GM19397 (cell line): Measurements from ENCODE around the gene GRK5.

ENCODE experiments used
- ATAC-seq: cut with Tn5 transposase; IDR thresholded peaks from one replicate; pipeline ENCODE4 v1.9.1; 2021; ENCODE audit warnings: mild to moderate bottlenecking, moderate library complexity; ENCODE audit not compliant: unreplicated experiment

Gene GRK5

DNA sequence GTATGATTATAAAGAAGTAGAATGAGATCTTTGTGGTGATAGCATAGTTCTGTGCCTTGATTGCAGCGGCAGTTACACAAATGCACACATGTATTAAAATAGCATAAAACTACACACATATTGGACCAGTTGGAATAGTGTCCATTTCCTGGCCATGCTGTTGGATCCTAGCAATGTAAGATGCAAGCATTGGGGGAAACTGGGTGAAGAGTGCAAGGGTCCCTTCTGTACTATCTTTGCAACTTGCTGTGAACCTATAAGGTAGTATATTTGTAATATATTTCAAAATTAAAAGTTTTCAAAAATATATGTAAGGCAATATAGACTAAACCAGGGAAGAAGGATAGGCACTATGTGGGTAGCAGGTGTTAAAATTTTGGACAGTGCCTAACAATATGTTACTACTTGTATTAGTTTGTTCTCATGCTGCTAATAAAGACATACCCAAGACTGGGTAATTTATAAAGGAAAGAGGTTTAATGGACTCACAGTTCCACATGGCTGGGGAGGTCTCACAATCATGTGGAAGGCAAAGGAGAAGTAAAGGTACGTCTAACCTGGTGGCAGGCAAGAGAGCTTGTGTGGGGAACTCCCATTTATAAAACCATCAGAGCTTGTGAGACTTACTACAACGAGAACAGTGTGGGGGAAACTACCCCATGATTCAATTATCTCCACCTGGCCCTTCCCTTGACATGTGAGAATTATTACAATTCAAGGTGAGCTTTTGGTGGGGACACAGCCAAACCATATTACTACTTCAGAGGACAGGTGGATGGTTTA lies 263.7 kb downstream of the GRK5 start:
- no peak for ATAC-seq

DNA sequence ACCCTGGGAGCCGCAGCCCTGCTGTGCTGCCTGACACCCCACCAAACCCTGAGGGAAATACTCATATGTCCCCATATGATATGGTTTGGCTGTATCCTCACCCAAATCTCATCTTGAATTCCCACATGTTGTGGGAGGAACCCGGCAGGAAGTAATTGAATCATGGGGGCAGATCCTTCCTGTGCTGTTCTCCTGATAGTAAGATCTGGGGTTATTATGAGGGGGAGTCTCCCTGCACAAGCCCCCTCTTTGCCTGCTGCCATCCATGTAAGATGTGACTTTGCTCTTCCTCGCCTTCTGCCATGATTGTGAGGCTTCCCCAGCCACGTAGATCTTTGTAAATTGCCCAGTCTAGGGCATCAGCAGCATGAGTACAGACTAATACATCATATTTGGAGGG lies 266.4 kb downstream of the GRK5 start:
- no peak for ATAC-seq

DNA sequence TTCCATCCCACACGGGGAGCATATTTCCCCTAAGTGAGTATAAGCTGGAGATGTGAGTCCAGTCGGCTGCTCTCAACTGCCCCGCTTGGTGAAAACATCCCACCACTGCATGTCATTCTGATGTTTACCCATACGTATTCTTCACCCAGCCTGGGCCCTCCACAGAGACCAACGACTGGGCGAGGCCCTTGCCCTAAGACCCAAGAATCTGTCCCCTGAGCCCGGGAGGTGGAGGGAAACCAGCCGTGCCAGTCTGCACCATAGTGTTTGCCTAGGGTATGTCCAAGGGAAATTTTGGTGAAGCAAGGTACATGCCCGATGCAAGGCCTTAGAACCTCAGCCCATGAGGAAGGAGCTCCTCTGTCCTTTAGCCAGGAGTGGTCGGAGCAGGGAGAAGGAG lies 267.2 kb downstream of the GRK5 start:
- ATAC-seq = no peak

DNA sequence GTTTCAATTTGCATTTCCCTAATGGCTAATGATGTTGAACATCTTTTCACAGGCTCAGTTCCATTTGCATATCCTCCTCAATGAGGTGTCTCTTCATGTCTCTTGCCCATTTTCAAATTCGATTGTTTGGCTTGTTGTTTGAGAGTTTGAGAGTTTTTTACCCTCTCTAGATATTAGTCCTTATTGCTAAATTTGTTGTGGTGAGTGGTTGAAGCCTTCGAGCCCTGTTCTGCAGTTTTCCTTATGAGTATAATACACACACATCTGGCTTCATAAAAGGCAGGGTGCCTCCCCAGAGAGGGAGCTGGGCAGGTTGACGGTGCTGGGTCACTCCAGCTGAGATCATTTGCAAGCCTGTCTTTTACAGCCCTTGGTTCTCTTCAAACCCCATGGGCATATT lies 270.1 kb downstream of the GRK5 start:
- peak; percentile 57 for ATAC-seq

DNA sequence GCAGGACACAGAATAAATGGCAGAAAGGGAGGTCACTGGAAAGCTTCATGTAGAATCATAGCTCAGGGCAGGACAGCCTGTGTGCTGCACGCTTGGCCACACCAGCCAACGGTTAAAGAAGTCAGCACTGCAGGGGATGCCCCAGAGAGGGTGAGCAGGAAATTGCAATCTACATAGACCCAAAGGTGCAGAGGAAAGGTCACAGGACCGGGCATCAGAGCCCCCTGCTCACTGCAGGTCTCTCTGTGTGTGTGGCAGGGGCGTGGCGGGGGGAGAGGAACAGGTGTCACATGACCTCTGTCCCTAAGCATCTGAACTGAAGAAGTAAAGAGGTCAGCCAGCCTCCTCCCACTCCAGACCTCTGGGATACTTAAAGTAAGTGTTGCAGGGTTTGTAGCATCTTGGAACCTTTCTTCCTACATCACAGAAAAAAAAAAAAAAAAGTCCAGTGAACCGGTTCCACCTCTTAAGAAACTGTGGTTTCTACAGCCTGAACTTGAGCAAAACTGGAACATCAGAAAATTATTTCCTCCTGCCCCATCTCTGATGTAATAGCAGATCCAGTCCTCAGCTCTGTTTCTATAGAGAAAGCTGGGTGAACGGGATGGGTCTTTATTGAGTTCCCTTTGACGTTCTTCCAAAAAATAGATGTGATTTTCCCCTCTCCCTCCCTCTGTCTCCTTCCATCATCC lies 270.9 kb downstream of the GRK5 start:
- ATAC-seq = peak; percentile 80

DNA sequence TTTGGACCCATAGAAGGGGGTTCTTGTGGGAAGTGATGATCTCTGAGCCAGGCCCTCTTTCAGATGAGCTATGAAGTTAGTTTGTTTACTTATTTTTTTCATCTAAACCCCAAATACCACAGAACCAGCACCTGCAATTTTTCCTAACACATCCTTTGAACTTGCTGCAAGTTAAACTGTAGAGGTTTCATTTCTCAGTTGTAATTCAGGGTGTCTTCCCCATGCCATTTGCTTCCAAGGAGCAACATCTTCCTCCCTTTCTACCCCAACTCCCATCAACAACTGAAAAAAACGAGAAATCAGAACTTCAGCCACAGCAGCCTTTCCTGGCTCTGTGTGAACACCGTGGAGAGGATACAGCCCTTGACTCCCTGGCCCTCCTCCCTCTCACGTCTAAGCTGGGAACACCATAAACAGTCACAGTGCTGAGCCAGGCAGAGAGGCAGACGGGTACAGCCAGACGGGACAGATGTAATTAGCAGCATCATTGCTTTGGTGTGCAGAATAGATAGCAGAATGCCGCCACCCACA lies 271.5 kb downstream of the GRK5 start:
- ATAC-seq = no peak

DNA sequence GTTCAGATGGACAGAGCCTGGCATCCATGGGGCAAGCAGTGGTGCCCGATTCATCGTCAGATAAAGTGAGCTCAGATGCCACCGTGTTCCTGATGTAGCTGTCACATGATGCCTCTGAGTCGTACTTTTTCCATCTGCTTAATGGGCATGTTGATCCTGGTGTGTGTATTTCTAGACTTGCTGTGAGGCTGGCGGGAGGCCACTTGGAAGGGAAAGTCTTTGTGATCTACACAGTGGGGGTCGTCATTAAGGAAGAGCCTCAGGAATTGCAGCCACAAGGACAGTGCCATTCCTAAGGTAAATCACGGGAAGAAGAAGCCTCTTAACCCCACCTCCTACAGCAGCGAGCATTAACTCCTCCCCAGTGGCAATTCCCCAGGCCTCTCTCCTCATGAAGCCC lies 272.2 kb downstream of the GRK5 start:
- ATAC-seq = no peak

DNA sequence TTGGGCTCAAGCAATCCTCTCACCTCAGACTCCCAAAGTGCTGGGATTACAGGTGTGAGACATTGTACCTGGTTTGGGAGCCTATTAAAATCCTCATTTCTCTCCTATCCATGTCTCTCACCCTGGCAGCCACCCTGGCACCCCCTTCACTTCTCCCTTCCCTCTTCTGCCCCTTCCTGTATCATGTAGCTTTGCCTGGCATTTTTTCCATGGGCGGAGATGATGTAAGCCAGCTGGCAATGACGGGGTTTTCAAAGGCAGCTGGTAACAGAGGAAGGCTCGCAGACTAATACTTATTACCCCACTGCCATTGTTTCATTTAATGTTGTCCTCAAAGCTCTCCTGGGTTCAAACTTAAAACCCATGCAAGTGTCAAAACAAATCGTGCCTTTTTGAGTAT lies 273.3 kb downstream of the GRK5 start:
- no peak for ATAC-seq

DNA sequence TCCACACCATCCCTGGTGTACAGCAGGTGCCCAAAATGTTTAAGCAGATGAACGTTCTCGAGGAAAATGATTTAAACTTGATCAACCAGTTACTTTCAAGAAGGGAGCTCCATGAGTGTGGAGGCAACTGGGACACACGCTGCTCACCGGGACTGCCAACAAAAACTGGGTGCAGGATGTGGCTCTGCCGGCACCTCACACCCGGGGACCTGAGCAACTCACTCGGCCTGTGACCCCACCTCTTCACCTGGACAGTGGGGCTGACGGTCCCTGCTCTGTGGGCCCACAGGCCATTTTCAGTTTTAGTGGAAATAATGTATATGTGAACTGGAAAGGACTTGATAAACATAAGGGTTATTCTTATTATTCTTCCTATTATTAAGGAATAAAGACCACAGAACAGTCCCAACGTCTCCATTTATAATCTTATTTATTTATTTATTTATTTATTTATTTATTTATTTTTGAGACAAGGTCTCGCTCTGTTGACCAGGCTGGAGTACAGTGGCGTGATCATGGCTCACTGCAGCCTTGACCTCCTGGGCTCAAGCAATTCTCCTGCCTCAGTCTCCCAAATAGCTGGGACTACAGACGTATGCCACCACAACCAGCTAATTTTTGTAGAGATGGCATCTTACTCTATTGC lies 274.5 kb downstream of the GRK5 start:
- ATAC-seq = no peak

DNA sequence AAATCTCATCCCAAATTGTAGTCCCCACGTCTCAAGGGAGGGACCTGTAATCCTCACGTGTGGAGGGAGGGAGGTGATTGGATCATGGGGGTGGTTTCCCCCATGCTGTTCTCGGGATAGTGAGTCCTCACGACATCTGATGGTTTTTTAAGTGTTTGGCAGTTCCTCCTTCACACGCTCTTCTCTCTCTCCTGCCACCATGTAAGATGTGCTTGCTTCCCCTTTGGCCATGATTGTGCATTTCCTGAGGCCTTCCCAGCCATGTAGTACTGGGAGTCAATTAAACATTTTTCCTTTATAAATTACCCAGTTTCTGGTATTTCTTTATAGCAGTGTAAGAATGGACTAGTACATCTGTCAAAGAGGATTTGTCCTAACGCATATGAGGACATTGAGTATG lies 275.6 kb downstream of the GRK5 start:
- no peak for ATAC-seq

DNA sequence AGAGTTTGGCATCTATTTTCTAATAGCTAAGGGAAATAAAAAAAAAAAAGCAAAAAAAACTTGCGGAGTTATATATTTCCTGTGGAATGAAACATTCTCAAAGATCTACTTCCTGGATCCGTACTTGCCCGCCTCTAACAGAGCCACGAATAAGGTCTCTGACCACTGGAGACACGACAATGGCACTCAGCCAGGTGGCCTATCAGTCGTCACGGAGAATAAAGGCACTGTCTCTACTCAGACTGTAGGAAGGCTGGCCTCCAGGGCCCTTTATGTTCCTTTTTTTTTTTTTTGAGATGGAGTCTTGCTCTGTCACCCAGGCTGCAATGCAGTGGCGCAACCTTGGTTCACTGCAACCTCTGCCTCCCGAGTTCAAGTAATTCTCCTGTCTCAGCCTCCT lies 276.5 kb downstream of the GRK5 start:
- ATAC-seq = no peak

DNA sequence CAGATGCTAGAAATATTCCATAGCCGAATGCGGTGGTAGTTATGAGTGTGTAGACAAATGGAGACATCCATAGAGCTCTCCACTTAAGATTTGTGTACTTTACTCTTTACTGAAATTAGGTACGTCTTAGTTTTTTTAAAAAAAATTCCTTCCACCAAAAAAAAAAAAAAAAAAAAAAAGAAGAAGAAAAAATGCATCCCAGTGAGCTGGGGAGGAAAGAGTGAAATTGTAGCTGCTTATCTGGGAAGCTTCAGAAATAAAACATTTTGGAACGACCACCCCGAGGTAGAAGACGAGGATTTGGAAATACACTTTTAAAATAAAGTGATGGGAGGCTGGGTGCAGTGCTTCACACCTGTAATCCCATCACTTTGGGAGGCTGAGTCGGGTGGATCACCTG lies 281.3 kb downstream of the GRK5 start:
- ATAC-seq = no peak

DNA sequence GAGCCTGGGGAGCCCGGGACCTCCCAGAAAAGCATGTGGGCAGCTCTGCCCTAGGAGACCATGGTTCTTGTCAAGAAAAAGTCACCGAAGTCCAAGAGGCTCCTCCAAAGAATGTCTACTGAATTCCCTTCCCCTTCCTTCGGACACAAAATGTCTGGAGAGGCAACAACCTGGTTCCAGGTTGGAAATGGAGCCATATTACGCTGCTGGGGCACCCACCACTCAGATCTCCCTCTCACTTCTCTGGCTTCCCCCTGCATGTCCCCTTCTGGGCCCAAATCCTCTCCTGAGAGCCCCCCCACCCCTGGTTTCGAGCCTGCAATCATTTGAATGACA lies 282.6 kb downstream of the GRK5 start:
- no peak for ATAC-seq

DNA sequence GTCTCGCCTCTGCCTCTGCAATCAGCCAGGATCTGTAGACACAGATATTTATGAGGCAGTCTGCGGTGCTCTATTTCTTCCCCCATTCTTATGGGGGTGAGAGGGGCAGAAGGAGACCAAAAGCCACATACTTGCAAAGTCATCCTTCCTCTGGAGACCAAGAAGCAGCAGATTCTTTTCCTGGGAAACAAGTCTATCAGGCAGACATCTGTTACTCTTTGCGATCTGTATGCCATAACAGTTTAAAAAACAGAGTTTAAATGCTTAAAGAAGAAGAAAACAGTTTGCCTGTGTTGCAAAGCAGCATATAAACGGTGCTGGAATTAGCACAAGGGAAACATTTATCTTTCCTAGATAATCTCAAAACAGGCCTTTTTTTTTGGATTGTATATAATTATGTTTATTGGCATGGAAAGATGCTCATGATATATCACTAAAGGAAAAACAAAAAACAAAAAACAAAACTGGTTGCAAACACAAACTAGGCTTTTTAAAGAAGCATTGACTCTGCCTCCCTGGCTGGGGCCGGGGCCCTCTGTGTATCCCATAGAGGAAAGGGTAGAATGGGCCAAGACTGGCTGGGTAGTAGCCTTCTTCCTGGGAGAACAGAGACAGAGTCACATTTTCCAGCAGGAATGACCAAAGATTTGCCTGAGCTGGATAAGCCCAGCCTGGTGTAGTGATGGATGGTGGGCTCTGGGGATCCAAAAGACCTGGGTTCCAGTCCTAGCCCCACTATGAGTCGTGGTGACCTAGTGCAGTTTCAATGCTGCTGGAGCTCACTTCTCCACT lies 284.8 kb downstream of the GRK5 start:
- no peak for ATAC-seq

DNA sequence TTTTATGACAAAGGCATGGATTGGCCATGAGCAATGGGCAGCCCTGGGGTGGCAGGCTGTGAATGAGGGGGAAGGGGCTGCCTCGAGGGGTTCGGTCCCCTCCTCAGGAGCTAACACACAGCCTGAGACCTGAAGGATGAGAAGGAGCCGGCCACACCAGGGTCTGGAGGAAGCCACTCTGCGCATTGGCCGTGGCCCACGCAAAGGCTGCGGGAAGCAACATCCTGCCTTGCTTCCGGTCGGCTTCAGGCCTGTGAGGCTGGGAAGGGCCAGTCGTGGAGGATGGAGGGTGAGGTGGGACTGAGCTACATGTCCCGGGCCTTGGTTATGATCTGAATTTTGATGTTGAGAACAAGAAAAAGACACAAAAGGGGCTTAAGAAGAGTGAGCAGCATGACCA lies 285.8 kb downstream of the GRK5 start:
- ATAC-seq = no peak

DNA sequence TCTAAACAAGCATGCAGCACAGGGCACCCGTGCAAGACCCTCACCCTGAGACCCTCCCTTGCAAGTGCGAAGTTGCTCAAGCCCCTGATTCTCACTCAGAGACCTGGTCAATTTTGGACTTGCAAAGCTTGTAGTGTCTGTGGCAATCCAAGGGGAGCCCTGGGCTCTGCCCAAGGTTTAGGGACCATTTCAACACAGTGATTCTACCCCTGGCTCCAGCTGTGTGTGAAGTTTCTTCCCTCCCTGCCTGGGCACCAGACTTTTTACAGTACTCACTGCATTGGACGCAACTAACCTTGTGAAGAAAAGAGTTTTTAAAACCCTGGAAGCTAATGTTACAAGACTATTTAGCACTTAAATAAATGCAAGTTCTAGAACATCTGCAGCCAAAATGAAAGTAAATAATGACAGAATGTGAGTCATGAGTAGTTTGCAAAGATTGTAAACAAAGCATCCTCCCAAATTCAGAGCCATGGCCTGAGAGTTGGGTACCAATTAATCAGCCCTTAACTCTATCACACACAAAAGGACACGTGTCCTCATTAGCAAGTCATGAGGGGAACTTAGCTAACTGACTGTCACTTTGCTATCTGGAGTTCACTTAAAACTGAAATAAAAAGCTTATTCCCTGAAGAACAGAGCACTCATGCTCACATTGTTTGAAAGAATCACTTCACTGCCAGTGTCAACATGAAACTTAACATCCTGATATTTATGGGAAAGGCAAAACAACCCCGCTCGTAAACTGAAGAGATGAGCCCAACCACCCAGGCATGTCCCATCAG lies 287.1 kb downstream of the GRK5 start:
- no peak for ATAC-seq

DNA sequence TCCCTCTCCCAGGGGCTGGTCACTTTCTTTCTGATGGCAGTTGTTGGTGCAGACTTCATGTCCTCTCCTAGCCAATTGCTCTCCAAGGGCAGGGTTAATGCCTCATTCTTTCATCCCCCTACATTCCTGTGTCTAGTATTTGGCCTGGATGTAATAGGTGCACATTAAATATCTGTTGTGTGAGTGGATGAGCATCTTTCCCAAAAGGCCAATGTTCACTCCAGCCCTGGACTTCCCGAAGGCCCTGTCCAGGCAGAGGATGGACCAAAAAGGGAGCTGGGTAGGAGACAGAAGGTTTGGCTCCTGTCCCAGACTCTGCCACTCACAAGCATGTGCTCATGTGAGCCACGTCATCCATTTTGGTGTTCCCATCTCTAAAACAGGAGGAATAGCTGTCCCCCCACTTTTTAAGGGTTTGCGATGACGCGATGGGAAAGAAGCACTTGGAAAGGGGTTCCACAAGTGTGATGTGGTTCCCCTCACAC lies 287.7 kb downstream of the GRK5 start:
- no peak for ATAC-seq

DNA sequence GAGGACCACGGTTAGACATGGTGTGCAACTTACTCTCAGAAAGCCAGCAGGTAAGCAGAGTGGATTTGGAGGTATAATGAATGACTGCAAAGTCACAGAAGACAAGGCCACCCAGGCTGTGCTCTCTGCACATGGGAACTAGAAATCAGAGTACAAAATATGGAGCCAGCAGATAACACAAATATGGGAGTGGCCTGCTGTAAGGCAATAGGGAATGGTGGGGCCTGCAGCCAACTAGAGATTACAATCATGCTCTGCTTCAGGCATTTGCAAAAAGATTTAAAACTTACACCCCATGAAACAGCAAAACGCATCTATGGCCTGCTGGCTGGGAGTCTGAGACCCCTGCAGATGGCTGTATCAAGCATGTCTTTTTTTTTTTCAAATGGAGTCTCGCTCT lies 288.2 kb downstream of the GRK5 start:
- ATAC-seq = no peak

DNA sequence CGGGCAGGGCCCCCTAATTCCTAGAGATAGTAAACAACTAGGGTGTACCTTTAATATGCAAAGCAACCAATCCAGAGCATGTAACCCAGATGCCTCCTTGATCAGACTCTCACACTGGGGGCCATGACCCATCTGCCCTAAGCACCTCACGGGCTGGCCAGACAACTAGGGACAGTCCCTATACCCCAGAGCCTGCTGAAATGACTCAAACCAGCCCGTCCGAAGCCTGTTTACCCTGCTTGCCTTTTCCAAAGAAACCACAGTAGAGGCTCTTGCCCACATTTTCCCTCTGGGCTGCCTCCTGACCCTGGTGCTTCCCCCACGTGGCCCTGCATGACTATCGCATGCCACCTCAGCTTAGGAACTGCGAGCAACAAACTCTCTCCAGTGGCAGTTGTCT lies 288.9 kb downstream of the GRK5 start:
- peak; percentile 82 for ATAC-seq

DNA sequence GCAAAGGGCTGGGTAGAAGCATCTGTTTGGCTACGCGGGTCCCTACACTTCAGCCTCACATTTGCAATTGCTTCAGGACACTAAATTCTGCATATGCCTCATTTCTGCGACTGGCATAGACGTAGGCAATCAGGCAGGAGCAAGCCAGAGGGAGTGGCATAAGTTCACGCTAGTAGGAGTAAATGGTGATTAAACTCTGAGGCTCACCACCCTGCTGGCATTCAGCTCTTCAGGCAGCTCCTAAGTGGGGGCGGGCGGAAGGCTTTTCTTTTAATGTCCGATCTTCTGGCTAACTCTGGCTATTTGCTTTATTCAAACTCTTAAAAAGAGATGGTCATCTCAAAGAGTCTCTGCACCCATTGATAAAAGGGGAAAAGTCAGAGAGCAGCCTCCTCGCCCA lies 289.9 kb downstream of the GRK5 start:
- ATAC-seq = no peak
